Measurements from ENCODE around the gene ST13.

GRCh38 chr22:40856513-40857308, at the start of gene ST13, which contains the start of gene XPNPEP3:
- TF ChIP-seq CTCF (conservative IDR thresholded peaks at IDR 0.05; ENCODE audit: low read depth in 2 of 2) (no peak), POLR2AphosphoS5 (IDR thresholded peaks at IDR 0.05; ENCODE audit: low read depth) (peak; percentile 78), EZH2 (IDR thresholded peaks at IDR 0.05; ENCODE audit: low read depth, unreplicated experiment) (no peak), REST (IDR thresholded peaks at IDR 0.05; ENCODE audit: unreplicated experiment) (no peak), NANOG (IDR thresholded peaks at IDR 0.05; ENCODE audit: borderline replicate concordance) (no peak)
